ENCODE data around the gene EPHB2.

EPHB2 gene

DNA sequence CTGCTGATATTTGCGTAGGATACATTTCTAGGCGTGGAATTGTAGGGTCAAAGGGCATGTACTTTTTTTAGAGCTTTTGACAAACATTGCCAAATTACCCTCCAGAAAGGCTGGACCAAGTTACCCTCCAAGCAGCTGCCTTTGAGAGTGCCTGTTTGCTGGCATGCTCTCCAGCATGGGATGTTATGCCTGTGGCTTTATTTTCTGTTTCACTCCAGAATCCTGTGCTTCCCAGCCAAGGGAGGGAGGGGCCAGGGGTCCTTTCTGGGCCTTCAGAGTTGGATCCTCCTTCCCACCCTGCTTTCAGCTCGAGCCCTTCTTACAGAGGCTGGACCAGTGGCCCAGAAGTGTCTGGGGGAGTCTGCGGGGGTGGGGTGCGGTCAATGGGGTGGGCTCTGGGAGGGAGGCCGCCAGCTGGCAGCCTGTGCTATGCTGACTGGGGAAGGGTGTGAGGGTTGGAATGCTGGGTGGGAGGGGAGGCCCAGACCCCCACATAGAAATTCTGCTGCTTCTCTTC is 81.2 kb downstream of the EPHB2 start:
- TF ChIP-seq CEBPB (IDR thresholded peaks at IDR 0.05): no peak
- TF ChIP-seq ZBTB7A (IDR thresholded peaks at IDR 0.05; ENCODE audit: low read depth): no peak
- TF ChIP-seq, protein P1, sequence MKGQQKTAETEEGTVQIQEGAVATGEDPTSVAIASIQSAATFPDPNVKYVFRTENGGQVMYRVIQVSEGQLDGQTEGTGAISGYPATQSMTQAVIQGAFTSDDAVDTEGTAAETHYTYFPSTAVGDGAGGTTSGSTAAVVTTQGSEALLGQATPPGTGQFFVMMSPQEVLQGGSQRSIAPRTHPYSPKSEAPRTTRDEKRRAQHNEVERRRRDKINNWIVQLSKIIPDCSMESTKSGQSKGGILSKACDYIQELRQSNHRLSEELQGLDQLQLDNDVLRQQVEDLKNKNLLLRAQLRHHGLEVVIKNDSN (IDR thresholded peaks at IDR 0.05): no peak
- no peak for TF ChIP-seq EP300 (IDR thresholded peaks at IDR 0.05; ENCODE audit: borderline replicate concordance)
- no peak for TF ChIP-seq TCF12 (IDR thresholded peaks at IDR 0.05; ENCODE audit: low read depth)
- no peak for TF ChIP-seq RAD21 (IDR thresholded peaks at IDR 0.05; ENCODE audit: low read depth)
- no peak for TF ChIP-seq NFIC (IDR thresholded peaks at IDR 0.05)

DNA sequence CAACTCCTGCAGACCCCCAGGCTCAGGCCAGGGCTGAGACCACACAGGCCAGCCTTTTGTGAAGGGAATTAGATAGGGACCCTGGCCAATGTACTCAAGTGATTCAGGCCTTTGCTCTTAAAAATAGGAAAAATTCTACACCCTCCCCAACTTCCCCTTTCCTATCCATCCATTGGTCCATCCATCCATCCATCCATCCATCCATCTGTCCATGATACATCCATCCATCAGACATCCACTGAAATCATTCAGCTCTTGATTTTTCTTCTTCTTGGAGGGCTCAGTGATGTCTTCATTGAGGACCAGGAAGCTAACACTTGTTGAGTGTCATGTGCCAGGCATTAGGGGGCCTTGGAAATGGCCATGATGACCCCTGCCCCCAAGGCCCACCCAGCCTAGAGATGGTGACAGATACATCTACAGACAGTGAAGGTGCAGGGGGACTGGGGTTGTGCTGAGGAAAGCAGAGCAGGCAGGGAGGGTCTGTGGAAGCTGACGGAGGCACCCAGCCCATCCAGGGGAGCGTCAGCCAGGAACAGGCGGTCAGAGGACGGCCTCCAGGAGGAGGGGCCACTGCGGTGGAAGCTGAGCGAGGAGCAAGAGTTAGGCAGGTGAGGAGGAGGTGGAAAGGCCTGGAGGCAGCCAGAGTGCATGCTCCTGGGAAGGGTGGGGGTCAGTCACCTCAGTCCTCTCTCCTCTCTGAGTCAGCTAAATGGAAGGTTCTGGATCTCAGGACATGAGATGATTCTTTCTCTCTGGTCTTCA is 81.9 kb downstream of the EPHB2 start:
- TF ChIP-seq CEBPB (IDR thresholded peaks at IDR 0.05) (no peak), EGR1 (IDR thresholded peaks at IDR 0.05) (no peak), EP300 (IDR thresholded peaks at IDR 0.05; ENCODE audit: borderline replicate concordance) (no peak), ZBTB7A (IDR thresholded peaks at IDR 0.05; ENCODE audit: low read depth) (no peak), YY1 (IDR thresholded peaks at IDR 0.05; ENCODE audit: low read depth) (no peak), TCF12 (IDR thresholded peaks at IDR 0.05; ENCODE audit: low read depth) (no peak), TEAD4 (IDR thresholded peaks at IDR 0.05) (no peak), RAD21 (IDR thresholded peaks at IDR 0.05; ENCODE audit: low read depth) (no peak)
- TF ChIP-seq, protein P1 (IDR thresholded peaks at IDR 0.05): no peak
- TF ChIP-seq, protein P2, sequence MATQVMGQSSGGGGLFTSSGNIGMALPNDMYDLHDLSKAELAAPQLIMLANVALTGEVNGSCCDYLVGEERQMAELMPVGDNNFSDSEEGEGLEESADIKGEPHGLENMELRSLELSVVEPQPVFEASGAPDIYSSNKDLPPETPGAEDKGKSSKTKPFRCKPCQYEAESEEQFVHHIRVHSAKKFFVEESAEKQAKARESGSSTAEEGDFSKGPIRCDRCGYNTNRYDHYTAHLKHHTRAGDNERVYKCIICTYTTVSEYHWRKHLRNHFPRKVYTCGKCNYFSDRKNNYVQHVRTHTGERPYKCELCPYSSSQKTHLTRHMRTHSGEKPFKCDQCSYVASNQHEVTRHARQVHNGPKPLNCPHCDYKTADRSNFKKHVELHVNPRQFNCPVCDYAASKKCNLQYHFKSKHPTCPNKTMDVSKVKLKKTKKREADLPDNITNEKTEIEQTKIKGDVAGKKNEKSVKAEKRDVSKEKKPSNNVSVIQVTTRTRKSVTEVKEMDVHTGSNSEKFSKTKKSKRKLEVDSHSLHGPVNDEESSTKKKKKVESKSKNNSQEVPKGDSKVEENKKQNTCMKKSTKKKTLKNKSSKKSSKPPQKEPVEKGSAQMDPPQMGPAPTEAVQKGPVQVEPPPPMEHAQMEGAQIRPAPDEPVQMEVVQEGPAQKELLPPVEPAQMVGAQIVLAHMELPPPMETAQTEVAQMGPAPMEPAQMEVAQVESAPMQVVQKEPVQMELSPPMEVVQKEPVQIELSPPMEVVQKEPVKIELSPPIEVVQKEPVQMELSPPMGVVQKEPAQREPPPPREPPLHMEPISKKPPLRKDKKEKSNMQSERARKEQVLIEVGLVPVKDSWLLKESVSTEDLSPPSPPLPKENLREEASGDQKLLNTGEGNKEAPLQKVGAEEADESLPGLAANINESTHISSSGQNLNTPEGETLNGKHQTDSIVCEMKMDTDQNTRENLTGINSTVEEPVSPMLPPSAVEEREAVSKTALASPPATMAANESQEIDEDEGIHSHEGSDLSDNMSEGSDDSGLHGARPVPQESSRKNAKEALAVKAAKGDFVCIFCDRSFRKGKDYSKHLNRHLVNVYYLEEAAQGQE (IDR thresholded peaks at IDR 0.05; ENCODE audit: low read depth): no peak
- TF ChIP-seq, protein P3, sequence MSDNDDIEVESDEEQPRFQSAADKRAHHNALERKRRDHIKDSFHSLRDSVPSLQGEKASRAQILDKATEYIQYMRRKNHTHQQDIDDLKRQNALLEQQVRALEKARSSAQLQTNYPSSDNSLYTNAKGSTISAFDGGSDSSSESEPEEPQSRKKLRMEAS (IDR thresholded peaks at IDR 0.05): no peak

DNA sequence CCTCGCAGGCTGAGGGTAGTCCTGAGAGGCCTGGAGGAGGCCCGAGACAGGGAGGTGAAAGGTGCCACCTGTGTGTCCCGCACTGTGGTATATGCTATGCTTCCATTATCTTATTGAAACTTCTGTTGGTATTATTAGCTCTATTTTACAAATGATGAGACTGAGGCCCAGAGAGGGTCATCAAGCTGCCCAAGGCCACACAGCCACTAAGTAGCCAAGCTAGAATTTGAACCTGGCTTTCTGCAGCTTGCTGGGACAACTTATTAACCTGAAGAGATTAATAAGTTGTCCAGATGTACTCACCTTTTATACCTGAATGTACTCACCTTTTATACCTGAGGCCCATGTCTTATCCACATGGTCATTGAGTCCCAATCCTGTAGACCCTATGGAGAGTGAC is 83.0 kb downstream of the EPHB2 start:
- TF ChIP-seq, protein P2 (IDR thresholded peaks at IDR 0.05; ENCODE audit: low read depth): no peak
- TF ChIP-seq CREB1 (IDR thresholded peaks at IDR 0.05; ENCODE audit: low read depth): no peak
- no peak for TF ChIP-seq FOXM1 (IDR thresholded peaks at IDR 0.05; ENCODE audit: borderline replicate concordance, low read depth)
- no peak for TF ChIP-seq ZBTB7A (IDR thresholded peaks at IDR 0.05; ENCODE audit: low read depth)
- TF ChIP-seq RAD21 (IDR thresholded peaks at IDR 0.05; ENCODE audit: low read depth): no peak
- no peak for TF ChIP-seq EGR1 (IDR thresholded peaks at IDR 0.05)
- no peak for TF ChIP-seq EP300 (IDR thresholded peaks at IDR 0.05; ENCODE audit: borderline replicate concordance)
- TF ChIP-seq, protein P1 (IDR thresholded peaks at IDR 0.05): no peak
- TF ChIP-seq CEBPB (IDR thresholded peaks at IDR 0.05): no peak
- TF ChIP-seq TCF12 (IDR thresholded peaks at IDR 0.05; ENCODE audit: low read depth): no peak
- no peak for TF ChIP-seq TEAD4 (IDR thresholded peaks at IDR 0.05)
- no peak for TF ChIP-seq TAF1 (IDR thresholded peaks at IDR 0.05; ENCODE audit: low read depth)
- no peak for TF ChIP-seq YY1 (IDR thresholded peaks at IDR 0.05; ENCODE audit: low read depth)
- no peak for TF ChIP-seq NFIC (IDR thresholded peaks at IDR 0.05)
- TF ChIP-seq, protein P3 (IDR thresholded peaks at IDR 0.05): no peak

DNA sequence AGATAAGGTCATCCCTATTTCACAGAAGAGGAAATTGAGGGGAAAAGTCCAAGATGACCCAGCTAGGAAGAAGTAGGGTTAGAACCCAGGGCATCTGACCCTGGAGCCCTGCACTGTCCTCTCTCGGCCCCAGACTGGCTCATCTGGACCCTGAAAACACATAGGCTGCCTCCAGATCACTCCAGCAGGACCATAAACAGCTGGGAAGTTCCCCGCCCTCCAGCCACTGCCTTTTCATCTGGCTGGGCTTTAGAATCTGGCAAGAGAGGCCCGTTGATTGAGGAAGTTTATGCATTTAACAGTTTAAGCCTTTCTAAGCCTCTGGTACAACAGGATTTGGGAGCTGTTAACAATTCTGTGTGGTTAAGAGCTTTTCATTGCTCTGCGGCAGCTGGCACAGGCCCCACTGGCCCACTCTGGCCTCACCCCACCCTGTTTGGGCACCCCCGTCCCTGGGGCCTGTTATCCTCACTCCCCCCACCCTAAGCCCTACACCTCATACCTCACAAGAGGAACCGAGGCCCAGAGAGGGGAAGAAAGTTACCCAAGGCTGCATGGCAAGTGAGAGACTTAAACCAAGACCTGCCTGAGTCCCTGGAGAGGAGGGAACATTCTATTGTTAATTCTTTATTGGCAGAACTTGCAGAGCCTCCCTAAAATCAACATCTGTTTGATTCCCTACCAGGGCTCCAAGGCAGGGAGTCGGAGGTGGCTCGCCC is 84.2 kb downstream of the EPHB2 start:
- TF ChIP-seq CREB1 (IDR thresholded peaks at IDR 0.05; ENCODE audit: low read depth) (no peak), TEAD4 (IDR thresholded peaks at IDR 0.05) (no peak), NFIC (IDR thresholded peaks at IDR 0.05) (no peak), TCF12 (IDR thresholded peaks at IDR 0.05; ENCODE audit: low read depth) (no peak), EGR1 (IDR thresholded peaks at IDR 0.05) (no peak), FOXM1 (IDR thresholded peaks at IDR 0.05; ENCODE audit: borderline replicate concordance, low read depth) (no peak)
- TF ChIP-seq, protein P3 (IDR thresholded peaks at IDR 0.05): no peak
- TF ChIP-seq, protein P2 (IDR thresholded peaks at IDR 0.05; ENCODE audit: low read depth): no peak

Measured in Ishikawa (cell line).